IPS DF 4.7 (cell line): ENCODE data around the gene RNF32.
"Not testable (repeated sequence)": the region's sequence is repeated elsewhere in the genome, so short reads cannot be mapped to it uniquely, and the experiment has no call there.

Experiments used
- DNase-seq: peaks from one replicate; pipeline ENCODE4 v3.0.0-alpha.2; 2013; ENCODE audit warnings: low spot score; ENCODE audit errors: extremely low read depth

Gene RNF32

DNA sequence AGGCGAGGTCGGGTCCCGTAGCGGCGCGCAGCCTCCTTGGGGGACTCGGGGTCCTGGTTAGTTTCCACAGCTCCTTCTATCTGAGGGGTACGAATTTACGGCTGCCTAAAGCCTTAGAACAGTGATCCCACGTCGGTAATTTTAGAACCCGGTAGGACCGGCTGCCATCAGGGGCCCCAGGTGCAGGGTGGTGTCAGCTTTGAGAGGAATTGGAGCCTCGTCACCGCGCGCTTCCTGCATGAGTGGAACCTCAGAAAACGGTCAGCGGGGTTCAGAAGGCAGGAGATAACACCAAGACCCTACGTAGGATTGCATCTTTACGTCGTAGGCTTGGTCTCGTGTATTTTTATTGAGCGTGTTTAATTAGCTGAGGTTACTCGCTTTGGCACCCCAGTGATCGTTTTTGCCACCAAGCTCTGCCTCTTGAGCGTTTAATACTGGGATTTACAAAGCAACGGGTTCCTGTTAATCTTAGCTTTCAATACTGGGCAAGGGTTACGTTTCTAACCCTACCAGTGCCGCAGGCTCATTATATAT lies 443 bp downstream of the RNF32 start:
- DNase-seq: no peak

DNA sequence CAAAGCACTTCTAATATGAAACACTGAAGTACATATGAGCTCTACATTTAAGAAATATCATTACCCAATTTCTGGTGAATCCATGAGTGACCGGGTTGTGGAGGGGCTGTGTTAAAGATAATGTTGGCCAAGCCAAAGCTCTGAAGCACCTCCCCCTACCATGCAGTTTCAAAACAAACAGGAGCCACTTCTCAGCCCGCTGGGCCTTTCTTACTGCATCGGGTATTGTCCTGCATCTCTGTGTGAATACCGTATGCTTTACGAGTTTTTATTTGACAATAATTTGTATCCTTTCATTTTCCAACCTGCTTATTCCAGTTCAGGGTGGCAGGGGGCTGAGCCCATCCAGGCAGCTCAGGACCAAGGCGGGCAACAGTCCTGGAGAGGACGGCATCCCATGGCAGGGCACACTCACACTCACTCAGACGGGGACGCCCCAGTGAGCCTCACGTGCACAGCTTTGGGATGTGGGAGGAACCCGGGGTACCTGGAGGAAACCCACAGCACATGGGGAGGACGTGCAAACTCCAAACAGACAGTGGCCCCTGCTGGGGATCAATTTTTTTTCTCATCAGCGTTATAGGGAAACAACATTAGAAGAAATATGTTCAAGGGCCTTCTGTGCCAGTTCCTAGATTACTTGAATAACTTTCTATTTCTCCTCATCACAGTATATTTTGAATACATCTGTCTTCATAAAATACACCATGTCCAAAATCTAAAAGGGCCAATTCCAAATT lies 1.9 kb downstream of the RNF32 start:
- DNase-seq: no peak

DNA sequence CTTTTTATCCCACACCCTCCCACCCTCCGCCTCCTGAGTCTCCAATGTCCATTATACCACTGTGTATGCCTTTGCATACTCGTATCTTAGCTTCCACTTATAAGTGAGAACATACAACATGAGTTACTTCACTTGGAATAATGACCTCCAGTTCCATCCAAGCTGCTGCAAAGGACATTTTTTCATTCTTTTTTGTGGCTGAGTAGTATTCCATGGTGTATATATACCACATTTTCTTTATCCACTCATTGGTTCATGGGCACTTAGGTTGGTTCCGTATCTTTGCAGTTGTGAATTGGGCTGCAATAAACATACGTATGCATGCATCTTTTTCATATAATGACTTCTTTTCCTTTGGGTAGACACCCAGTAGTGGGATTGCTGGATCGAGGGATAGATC lies 6.8 kb downstream of the RNF32 start:
- DNase-seq: not testable (repeated sequence)

GRCh38 chr7:156650042-156650441 lies 9.5 kb downstream of the RNF32 start:
- no peak for DNase-seq

GRCh38 chr7:156651474-156651873 lies 10.9 kb downstream of the RNF32 start:
- no peak for DNase-seq

GRCh38 chr7:156652886-156653568 lies 12.5 kb downstream of the RNF32 start:
- no peak for DNase-seq

DNA sequence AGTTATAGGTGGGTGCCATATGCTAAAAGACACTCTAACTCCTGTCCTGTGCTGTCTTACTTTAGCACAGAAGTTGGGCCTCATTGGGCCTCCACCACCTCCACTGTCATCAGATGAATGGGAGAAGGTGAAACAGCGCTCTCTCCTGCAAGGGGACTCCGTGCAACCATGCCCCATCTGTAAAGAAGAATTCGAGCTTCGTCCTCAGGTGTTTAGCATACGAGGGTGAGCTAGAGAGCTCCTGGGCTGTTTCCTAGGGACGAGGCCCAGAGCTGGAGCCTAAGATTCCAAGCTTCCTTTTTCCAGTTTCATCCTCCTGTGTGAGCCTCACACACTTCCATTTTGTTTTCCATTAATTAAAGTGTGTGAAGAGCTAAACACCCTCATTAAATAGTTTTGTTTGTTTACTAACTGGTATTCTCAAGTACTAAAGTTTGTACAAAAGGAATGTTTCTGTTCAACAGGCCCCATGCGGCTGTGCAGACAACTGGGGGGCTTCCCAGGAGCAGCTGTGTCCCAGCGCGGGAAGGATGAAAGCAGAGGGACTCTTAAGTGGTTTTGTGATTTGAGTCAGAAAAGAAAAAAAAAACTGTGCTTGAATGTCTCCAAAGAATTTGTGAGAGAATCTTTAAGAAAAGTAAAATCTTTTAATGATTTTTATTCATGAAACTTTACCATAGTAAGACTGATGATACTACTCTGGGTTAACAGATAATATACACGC lies 14.1 kb downstream of the RNF32 start:
- no peak for DNase-seq

DNA sequence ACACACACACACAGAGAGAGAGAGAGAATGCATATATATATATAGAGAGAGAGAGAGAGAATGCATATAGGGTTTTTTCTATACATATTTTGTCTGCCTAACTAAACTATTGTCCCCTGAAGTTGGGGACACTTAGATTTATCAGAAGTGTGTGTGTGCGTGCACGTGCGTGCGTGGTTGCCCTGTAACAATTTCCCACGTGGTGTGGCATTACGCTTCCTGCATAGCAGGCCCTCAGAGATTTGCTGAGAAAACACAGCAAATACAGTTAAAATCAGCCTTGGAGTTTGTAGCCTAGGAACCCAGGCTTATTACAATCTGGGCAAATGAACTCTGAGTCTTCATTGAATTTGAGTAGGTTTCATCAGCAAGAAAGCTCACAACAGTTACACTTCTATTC lies 14.7 kb downstream of the RNF32 start:
- DNase-seq: no peak

DNA sequence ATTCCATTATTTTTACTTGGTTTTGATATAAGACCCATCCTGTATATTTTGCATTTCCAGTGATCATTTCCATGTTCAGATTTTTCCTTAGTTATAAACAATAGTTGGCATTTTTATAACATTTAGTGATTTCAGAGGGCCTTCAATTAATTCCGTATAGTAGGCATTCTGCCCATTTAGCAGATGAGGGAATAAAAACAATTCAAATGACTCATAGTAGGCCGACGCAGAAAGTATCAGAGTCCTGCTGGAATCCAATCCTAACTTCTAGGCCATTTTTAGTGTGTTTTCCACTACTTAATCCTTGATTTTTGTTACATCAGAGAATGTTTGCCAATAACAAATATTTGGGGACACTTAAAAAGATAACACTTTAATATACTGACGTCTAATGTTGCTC lies 15.4 kb downstream of the RNF32 start:
- DNase-seq: no peak

GRCh38 chr7:156656598-156656997 lies 16.0 kb downstream of the RNF32 start:
- DNase-seq: no peak

GRCh38 chr7:156657681-156658080 lies 17.1 kb downstream of the RNF32 start:
- DNase-seq: no peak

- DNase-seq: no peak
Measured at GRCh38 chr7:156659203-156659602, 18.6 kb downstream of the RNF32 start.

DNA sequence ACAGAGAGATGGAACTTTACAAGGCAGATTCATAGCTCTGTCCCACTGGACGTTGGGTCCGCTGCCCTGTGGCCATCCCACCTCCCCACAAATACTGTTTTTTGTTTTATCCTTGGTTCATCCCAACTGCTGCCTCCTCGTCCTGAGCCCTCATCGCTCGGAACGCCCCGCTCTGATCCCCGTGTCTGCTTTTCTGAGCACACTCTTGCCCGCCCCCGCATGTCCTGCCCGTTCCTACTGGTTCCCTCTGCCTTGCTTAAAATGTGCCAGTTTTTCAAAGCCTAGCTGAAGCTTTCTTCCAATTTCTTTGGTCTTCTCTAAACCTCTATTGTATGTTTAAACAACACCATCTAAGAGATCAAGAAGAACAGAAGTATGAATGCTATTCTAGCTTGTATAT lies 19.4 kb downstream of the RNF32 start:
- no peak for DNase-seq

DNA sequence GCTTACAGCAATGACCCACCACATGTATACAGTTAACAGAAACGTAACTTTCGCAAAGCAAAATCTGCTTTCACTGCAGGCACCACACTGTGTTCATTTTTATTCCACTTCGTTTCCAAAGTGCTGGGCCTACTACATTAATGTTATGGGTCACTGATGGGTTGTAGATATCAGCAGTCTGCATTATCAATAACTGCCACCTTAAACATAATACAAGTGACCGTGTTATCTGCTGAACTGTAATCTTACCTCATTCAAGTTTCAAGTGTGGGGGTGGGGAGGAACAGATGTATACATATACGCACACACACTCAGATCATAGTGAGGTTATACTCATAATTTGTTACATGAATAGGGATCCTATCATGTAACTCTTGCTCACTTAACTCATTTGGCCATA lies 21.1 kb downstream of the RNF32 start:
- no peak for DNase-seq

DNA sequence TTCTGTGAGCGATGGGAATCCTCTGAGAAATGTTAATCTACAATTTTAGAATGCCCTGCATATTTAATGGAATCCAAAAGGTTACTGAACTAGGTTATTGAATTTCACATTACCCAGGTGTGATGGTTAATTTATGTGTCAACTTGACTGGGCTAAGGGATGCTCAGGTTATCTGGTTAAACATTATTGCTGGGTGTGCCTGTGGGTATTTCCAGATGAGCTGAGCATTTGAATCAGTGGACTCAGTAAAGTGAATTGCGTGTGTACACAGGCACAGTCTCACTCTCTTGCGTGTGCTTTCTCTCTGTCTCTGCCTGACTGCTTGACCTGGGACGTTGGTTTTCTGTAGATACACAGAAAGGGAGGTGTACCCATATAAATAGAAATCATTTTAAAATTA lies 21.7 kb downstream of the RNF32 start:
- DNase-seq: no peak

DNA sequence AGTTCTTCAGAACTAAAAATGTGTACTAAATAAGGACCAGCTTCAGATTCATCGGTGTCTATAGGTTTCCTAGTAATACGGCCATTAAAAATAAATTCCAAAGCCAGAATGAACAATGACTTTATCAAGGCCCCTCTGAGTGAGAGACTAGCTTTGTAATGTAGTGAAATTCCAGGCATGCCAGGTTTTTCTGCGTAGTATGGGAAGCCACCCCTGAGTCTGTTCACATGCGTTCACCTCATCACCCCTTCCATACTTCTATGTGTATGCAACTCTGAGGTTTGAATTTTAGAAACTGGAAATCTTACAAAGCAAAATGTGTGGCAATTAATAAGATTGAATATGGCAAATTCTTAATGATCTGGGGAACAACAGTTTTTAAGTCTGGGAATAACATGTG lies 24.5 kb downstream of the RNF32 start:
- no peak for DNase-seq

GRCh38 chr7:156666368-156667109 lies 26.0 kb downstream of the RNF32 start:
- no peak for DNase-seq

- no peak for DNase-seq
Measured at GRCh38 chr7:156667110-156667426, 26.5 kb downstream of the RNF32 start.

- no peak for DNase-seq
Measured at GRCh38 chr7:156668130-156668741, 27.7 kb downstream of the RNF32 start.

DNA sequence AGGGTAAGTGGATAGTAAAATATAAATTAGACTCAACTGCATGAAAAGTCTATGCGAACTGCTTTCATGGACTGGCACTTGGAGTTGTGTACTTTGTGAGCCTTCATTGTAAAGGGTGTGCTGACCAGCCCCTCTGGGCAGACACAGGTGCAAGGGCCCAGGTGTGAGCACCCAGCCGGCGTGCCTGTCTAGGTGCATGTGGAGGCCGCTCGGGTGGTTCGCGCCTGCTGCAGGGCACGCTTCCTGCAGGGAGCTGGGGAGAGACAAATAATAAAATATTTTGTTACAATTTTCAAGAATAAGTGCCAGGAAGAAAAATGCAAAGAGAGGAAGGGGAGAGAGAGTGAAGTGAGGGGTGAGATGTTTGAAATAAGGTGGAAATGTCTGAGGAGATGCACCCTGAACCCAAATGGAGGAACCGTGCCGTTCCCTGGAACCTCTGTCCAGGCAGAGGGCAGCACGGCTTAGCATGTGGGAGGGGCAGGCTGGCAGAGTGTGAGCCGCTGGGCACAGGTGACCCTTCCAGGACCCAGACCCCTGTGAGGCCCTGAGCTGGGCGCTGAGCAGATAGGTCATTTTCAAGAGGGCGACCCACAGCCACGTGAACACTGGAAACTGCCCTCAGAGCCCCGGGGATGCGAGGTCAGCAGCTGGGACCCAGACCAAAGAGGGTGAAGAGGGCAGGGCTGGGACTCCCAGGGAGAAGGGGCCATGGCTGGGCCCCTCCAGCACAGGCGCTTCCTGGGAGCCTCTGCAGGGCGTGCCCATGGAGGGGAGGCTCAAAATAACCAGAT lies 28.7 kb downstream of the RNF32 start:
- DNase-seq: no peak
